ENCODE measurements around the gene C9.
"Not testable (repeated sequence)": the region's sequence is repeated elsewhere in the genome, so short reads cannot be mapped to it uniquely, and the experiment has no call there.

Gene C9

GRCh38 chr5:39364367-39364766, at the start of gene C9:
TSS of gene C9 (minus strand) at chr5:39364495. CDS start at chr5:39364464, 31 bp downstream.
- DNase-seq (ENCODE audit: low read depth in 2 of 2), result no peak

DNA sequence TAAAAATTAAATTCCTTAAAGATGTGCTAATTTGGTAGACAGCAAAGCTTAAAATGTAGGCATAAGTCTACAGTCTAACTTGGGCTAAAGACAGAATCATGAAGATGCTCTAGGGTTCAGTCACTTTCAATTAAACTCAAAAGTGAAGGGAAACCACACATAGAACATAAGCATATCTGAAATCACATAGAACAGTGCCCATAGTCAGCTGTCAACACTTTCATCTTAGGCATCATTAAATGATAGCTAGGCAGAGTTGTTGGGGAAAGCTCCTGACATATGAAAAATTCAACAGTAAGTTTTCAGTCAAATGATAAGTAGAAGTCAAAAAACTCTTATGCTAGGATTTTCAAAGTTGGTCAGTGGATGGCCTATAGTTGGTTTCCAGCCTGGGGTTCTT, 49.5 kb upstream of the C9 start:
- no peak for DNase-seq (ENCODE audit: low read depth in 2 of 2)

DNA sequence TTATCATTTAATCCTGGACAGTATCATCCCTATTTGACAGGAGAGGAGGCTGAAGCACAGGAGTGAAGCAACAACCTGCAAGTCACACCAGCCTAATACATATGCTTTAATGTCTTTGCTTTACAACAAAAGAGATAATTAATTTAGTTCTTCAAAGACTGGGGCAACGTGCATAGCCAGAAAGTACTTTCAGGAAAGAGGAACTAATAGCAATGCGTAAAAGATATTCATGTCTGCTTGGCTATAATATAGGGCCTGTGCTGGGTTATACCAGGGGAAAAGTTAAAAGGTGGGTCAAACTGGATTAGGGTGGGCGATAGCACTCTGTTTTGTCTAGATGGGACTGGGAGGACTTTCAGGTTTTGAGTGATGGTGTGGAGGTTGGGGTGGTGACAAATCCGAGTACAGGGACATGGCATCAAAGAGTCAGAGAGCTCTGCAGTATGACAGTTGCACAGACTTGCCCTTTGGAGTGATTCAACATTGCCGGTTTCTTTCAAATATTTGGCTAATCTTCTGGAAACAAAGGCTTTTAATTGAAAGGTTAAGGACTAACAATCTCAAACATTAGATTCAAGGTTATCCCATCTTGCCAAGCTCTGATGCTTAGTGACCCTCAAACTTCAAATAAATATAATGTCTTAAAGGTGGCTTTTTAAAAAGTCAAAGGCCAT, 48.6 kb upstream of the C9 start:
- no peak for DNase-seq (ENCODE audit: low read depth in 2 of 2)

- DNase-seq (ENCODE audit: low read depth in 2 of 2), result no peak
These were observed 47.7 kb upstream of the C9 start for GRCh38 chr5:39411985-39412384.

GRCh38 chr5:39411061-39411460, 46.8 kb upstream of the C9 start:
- DNase-seq (ENCODE audit: low read depth in 2 of 2), result no peak

GRCh38 chr5:39409033-39409432, 44.7 kb upstream of the C9 start:
- no peak for DNase-seq (ENCODE audit: low read depth in 2 of 2)

- no peak for DNase-seq (ENCODE audit: low read depth in 2 of 2)
These were observed 41.0 kb upstream of the C9 start for GRCh38 chr5:39405083-39405843.

GRCh38 chr5:39403761-39404160, 39.5 kb upstream of the C9 start:
- not testable (repeated sequence) for DNase-seq (ENCODE audit: low read depth in 2 of 2)

DNA sequence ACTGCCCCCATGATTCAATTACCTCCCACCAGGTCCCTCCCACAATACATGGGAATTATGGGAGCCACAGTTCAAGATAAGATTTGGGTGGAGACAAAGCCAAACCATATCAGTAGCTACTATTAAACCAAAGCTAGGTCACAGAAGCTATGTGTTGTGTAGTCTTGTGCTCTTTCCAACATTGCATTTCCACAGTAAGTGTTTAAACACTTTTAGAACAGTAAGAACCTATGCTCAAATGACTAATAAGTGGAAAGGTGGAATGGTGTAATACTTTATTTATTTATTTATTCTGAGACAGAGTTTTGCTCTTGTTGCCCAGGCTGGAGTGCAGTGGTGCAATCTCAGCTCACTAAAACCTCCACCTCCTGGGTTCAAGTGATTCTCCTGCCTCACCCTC, 37.8 kb upstream of the C9 start:
- not testable (repeated sequence) for DNase-seq (ENCODE audit: low read depth in 2 of 2)

GRCh38 chr5:39400713-39401578, 36.7 kb upstream of the C9 start:
- DNase-seq (ENCODE audit: low read depth in 2 of 2), result no peak

DNA sequence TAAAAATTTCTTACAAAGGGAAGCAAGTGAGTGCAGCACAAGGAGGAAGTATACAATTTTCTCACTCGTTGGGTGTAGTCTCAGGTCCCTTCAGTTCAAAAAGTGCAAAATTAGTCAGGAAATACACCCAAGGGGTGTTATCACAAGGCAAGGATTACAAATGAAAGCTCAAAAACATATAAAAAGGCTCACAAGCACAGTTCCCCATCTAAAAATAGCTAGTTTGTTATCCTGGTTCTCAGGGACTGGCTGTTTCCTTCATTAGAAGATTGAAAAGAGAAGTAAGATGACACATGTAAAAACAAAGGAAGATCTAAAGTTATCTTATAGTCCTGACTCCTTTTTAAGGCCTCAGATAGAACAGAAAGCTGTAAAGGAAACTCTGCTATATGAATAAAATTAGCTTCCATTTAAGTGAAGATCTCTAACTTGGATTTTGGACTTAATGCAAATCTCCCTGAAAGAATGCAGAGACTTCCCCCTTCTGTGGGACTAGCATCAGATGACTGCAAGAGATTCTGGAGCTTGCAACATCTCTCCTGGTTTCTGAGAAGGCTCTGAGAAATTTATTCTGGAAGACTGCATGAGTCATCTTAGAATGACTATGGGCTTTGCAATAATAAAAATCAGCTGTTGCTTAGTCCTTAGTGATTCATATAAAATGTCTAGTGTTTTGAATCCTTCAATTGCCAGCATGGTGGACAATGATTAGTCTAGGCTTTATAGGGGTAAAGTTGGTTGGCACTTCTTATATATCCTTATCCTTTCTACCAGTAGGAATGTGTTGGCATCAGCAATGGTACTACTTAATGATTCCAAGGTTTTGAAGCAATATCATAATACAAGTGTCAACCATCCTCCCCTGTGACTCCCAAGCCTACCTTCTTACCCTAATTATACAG, 35.1 kb upstream of the C9 start:
- DNase-seq (ENCODE audit: low read depth in 2 of 2), result no peak

DNA sequence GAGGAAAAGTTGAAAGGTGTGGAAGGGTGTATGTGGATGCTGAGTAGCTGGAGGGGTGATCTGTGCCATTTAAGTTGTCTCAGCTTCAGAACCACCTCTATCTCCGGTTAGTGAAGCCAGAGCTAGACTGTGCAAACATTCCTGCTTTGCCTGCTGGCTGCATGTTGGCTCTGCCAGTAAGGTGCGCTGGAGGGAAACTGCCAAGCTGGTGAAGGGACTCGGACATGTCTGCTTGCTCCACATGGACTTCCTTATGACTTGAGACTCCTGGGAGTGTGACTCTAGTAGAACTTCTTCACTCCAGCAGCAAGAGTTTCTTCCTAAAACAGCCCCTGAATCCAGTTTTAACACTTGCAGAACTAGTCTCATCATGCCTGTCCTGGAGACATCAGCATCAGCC, 32.5 kb upstream of the C9 start:
- no peak for DNase-seq (ENCODE audit: low read depth in 2 of 2)

DNA sequence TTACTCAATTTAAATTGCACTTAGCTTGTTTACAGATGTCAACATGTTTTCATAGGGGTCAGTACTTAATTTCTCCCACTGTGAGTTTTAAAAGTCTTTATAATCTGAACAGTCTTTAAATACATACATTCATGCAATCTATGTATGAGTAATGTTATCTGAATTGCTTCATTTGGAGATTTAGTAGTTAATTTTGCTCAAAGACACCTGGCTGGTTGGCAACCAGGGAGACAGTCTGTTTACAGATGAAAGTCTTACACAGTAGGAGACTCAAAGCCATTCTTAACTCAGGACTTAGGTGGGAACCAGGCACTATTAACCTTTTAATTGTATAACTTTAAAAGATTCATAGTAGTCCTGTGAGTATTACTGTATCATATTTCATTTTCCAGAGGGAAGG, 31.2 kb upstream of the C9 start:
- DNase-seq (ENCODE audit: low read depth in 2 of 2), result no peak

GRCh38 chr5:39394946-39395345, 30.7 kb upstream of the C9 start:
- DNase-seq (ENCODE audit: low read depth in 2 of 2), result no peak

GRCh38 chr5:39390945-39391344, 26.6 kb upstream of the C9 start:
- no peak for DNase-seq (ENCODE audit: low read depth in 2 of 2)

- no peak for DNase-seq (ENCODE audit: low read depth in 2 of 2)
These were observed 23.0 kb upstream of the C9 start for GRCh38 chr5:39387293-39387692.

GRCh38 chr5:39384271-39384670, 20.0 kb upstream of the C9 start:
- no peak for DNase-seq (ENCODE audit: low read depth in 2 of 2)

DNA sequence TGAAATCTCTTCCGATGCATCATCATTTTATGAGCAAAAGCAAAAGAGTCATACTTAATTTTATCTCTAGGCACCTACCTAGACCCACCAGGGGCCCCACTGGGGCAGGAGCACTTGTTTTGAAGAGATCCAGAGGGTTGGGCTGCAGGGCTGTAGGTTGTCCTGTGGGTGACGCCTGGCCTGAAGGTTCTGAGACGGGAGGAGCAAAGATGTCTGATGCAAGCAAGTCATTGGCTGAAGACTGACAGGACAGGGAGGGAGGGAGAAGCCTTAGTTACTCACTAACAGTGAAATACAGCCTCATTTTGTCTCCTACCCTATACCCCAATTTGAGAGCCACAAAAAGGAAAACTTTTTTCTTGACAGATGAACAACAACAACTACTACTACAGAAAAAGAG, 17.1 kb upstream of the C9 start:
- DNase-seq (ENCODE audit: low read depth in 2 of 2), result no peak

DNA sequence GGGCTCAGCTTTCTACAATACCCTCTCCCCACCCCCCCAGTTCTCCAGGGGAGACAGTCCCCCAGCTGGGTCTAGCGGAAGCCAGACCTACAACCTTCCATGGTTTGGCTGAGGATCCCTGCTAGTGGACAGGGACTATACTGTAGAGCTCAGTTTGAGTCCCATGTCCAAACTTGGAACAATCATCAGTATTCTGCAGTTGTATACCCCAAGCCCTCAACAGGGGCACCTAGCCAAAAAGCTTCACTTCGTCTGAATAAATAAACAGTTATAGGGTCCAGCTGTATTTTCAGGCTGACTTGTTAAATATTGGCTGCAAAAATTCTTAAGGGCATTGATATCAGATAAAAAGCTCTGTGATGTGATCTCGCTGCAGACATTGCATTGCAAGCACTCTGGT, 15.4 kb upstream of the C9 start:
- DNase-seq (ENCODE audit: low read depth in 2 of 2), result no peak

- DNase-seq (ENCODE audit: low read depth in 2 of 2), result no peak
These were observed 13.3 kb upstream of the C9 start for GRCh38 chr5:39377613-39378012.

GRCh38 chr5:39376293-39376714, 12.0 kb upstream of the C9 start:
- peak; percentile 2 to 16 for DNase-seq (ENCODE audit: low read depth in 2 of 2)
